Mononuclear cell (primary cell): ENCODE results near the gene PCDH9. TPM values are rescaled to one million over a fixed set of nuclear protein-coding genes. Genes with fewer than 3 reads are reported as not detected.

Experiments
- H3K27me3 ChIP-seq: 2 replicates; pipeline ENCODE4 v1.6.0; 2011; ENCODE audit warnings: low read length, control low read depth; ENCODE audit not compliant: insufficient read depth
- H3K4me1 ChIP-seq: 2 replicates; pipeline ENCODE4 v1.5.1; 2011; ENCODE audit warnings: mild to moderate bottlenecking, low read length, control low read depth; ENCODE audit not compliant: insufficient read depth
- H3K4me3 ChIP-seq: 2 replicates; pipeline ENCODE4 v1.5.1; 2011; ENCODE audit warnings: mild to moderate bottlenecking, low read length, moderate library complexity
- H3K9me3 ChIP-seq: 2 replicates; pipeline ENCODE4 v1.5.1; 2011; ENCODE audit warnings: low read depth, mild to moderate bottlenecking, control low read depth, low read length
- total RNA-seq: library from RNA; depleted of rRNA; stranded (reverse); fragments of >200 nt; gene quantifications from one replicate; pipeline ENCODE4 v1.2.3, GENCODE V29; 2012

PCDH9 gene
- total RNA-seq, 1 donor, result 1.5 TPM

GRCh38 chr13:66462187-66462586, 767.9 kb downstream of the PCDH9 start:
- Histone ChIP-seq H3K27me3 (no peaks in the 10 kb centered on the region), H3K4me1 (no peaks in the 10 kb centered on the region), H3K4me3 (no peak overlapping the region), H3K9me3 (no peaks in the 10 kb centered on the region)

GRCh38 chr13:66461021-66461420, 769.1 kb downstream of the PCDH9 start:
- Histone ChIP-seq H3K4me3 (no peak overlapping the region), H3K27me3 (no peaks in the 10 kb centered on the region), H3K9me3 (no peaks in the 10 kb centered on the region), H3K4me1 (no peaks in the 10 kb centered on the region)

- Histone ChIP-seq H3K4me1 (no peaks in the 10 kb centered on the region), H3K4me3 (no peak overlapping the region), H3K9me3 (no peaks in the 10 kb centered on the region), H3K27me3 (no peaks in the 10 kb centered on the region)
Measured at GRCh38 chr13:66459634-66460033, 770.5 kb downstream of the PCDH9 start.

- no peaks in the 10 kb centered on the region for H3K9me3 ChIP-seq
- H3K4me1 ChIP-seq, result no peaks in the 10 kb centered on the region
- H3K4me3 ChIP-seq, result no peak overlapping the region
- no peaks in the 10 kb centered on the region for H3K27me3 ChIP-seq
Measured at GRCh38 chr13:66459143-66459542, 771.0 kb downstream of the PCDH9 start.

- no peak overlapping the region for H3K4me3 ChIP-seq
- H3K9me3 ChIP-seq, result no peaks in the 10 kb centered on the region
- H3K4me1 ChIP-seq, result no peaks in the 10 kb centered on the region
- no peaks in the 10 kb centered on the region for H3K27me3 ChIP-seq
Measured at GRCh38 chr13:66446413-66446812, 783.7 kb downstream of the PCDH9 start.

- no peak overlapping the region for H3K4me3 ChIP-seq
- H3K27me3 ChIP-seq, result no peaks in the 10 kb centered on the region
- no peaks in the 10 kb centered on the region for H3K9me3 ChIP-seq
- H3K4me1 ChIP-seq, result no peaks in the 10 kb centered on the region
Measured at GRCh38 chr13:66443926-66444325, 786.2 kb downstream of the PCDH9 start.

GRCh38 chr13:66440938-66441337, 789.2 kb downstream of the PCDH9 start:
- H3K4me1 ChIP-seq, result no peaks in the 10 kb centered on the region
- H3K27me3 ChIP-seq, result no peaks in the 10 kb centered on the region
- H3K4me3 ChIP-seq, result no peak overlapping the region
- H3K9me3 ChIP-seq, result no peaks in the 10 kb centered on the region

- no peaks in the 10 kb centered on the region for H3K4me1 ChIP-seq
- no peaks in the 10 kb centered on the region for H3K27me3 ChIP-seq
- H3K4me3 ChIP-seq, result no peak overlapping the region
- H3K9me3 ChIP-seq, result no peaks in the 10 kb centered on the region
Measured at GRCh38 chr13:66430728-66431127, 799.4 kb downstream of the PCDH9 start.

GRCh38 chr13:66430269-66430668, 799.9 kb downstream of the PCDH9 start:
- Histone ChIP-seq H3K27me3 (no peaks in the 10 kb centered on the region), H3K9me3 (no peaks in the 10 kb centered on the region), H3K4me1 (no peaks in the 10 kb centered on the region), H3K4me3 (no peak overlapping the region)

GRCh38 chr13:66429156-66429555, 801.0 kb downstream of the PCDH9 start:
- H3K4me1 ChIP-seq, result no peaks in the 10 kb centered on the region
- no peaks in the 10 kb centered on the region for H3K9me3 ChIP-seq
- H3K27me3 ChIP-seq, result no peaks in the 10 kb centered on the region
- no peak overlapping the region for H3K4me3 ChIP-seq

- Histone ChIP-seq H3K27me3 (no peaks in the 10 kb centered on the region), H3K4me1 (no peaks in the 10 kb centered on the region), H3K9me3 (no peaks in the 10 kb centered on the region), H3K4me3 (no peak overlapping the region)
Measured at GRCh38 chr13:66427458-66427861, 802.7 kb downstream of the PCDH9 start.

- H3K9me3 ChIP-seq, result no peaks in the 10 kb centered on the region
- H3K27me3 ChIP-seq, result no peaks in the 10 kb centered on the region
- H3K4me1 ChIP-seq, result no peaks in the 10 kb centered on the region
- H3K4me3 ChIP-seq, result no peak overlapping the region
Measured at GRCh38 chr13:66425741-66426140, 804.4 kb downstream of the PCDH9 start.

- H3K4me1 ChIP-seq, result no peaks in the 10 kb centered on the region
- no peaks in the 10 kb centered on the region for H3K27me3 ChIP-seq
- H3K9me3 ChIP-seq, result no peaks in the 10 kb centered on the region
- H3K4me3 ChIP-seq, result no peak overlapping the region
Measured at GRCh38 chr13:66424422-66424821, 805.7 kb downstream of the PCDH9 start.

- Histone ChIP-seq H3K4me3 (no peak overlapping the region), H3K4me1 (no peaks in the 10 kb centered on the region), H3K27me3 (no peaks in the 10 kb centered on the region), H3K9me3 (no peaks in the 10 kb centered on the region)
Measured at GRCh38 chr13:66415444-66415843, 814.7 kb downstream of the PCDH9 start.

GRCh38 chr13:66414066-66414800, 815.9 kb downstream of the PCDH9 start:
- no peaks in the 10 kb centered on the region for H3K9me3 ChIP-seq
- no peaks in the 10 kb centered on the region for H3K27me3 ChIP-seq
- no peak overlapping the region for H3K4me3 ChIP-seq
- H3K4me1 ChIP-seq, result no peaks in the 10 kb centered on the region

- Histone ChIP-seq H3K9me3 (no peaks in the 10 kb centered on the region), H3K4me1 (no peaks in the 10 kb centered on the region), H3K27me3 (no peaks in the 10 kb centered on the region), H3K4me3 (no peak overlapping the region)
Measured at GRCh38 chr13:66410314-66410713, 819.8 kb downstream of the PCDH9 start.
